ENCODE measurements around the gene SLC22A5. TPM values are rescaled to one million over a fixed set of nuclear protein-coding genes. Genes with fewer than 3 reads are reported as not detected.
A peak's percentile ranks its signal among the peaks of the same experiment; 100 is the strongest.

The SLC22A5 gene
- total and polyA plus RNA-seq, 10 of the 15 experiments (the other 5 are each of a cell fraction or from before 2014, with no cell fraction given) = 1.1 to 4.4 (median 2.3) TPM

DNA sequence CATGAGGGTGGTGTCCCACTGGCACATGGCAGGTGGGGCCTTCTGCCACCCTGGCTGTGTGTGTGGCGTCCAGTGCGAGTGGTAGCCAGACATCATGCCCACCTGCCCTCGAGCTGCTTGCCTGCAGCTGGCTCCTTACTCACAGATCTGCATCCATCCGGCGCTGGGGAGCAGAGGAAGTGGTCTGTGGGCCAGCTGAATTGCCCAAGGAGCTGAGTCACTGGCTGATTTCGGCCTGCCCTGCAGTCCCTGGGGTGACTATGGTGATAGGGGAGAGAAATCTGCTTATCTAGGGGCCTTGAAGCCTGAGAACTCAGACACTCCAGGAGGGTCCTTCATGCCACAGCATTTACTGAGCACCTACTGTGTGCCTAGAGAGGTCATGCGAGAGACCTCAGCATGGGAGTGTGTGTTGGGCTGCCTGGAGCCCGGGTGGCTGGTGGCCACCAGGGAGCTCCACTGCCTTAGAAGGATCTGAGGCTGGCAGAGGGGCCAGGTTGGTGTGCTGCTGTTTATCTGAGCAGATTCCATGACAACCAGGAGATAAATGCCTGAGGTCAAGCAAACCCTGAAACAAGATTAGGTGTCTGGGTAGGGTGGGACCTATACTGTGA, 57.1 kb downstream of the SLC22A5 start (continued):
- TF ChIP-seq BCLAF1 (IDR thresholded peaks at IDR 0.05) = no peak
- TF ChIP-seq POU2F2 (IDR thresholded peaks at IDR 0.05; ENCODE audit: borderline replicate concordance, low read depth, low read length) = peak; percentile 70; the same call in 1 of the 3 replicates
- no peak for TF ChIP-seq PRDM15 (CRISPR knock-in tag; IDR thresholded peaks at IDR 0.05)
- TF ChIP-seq EED (IDR thresholded peaks at IDR 0.05; ENCODE audit: low read depth) = peak; percentile 87
- TF ChIP-seq POLR2AphosphoS2 (IDR thresholded peaks at IDR 0.05; ENCODE audit: low read depth, low read length) = 0 out of 2 replicates have a peak, but pooled peaks have one; percentile 55
- peak; percentile 33; the same call in 1 of the 2 replicates for TF ChIP-seq CREM (IDR thresholded peaks at IDR 0.05; ENCODE audit: low read depth)
- peak; percentile 61; the same call in 1 of the 2 replicates for TF ChIP-seq GATAD2B (conservative IDR thresholded peaks at IDR 0.05; ENCODE audit: low read depth)
- peak; percentile 34; the same call in 1 of the 2 replicates for TF ChIP-seq JUND (IDR thresholded peaks at IDR 0.05; ENCODE audit: low read depth, low read length)
- TF ChIP-seq SPI1 (IDR thresholded peaks at IDR 0.05; ENCODE audit: borderline replicate concordance, insufficient read depth, low read depth, low read length) = peak; percentile 75; the same call in 1 of the 2 replicates
- no peak; a peak in 1 of 4 replicates for TF ChIP-seq ETV6 (conservative IDR thresholded peaks at IDR 0.05 in 1 of 2, IDR thresholded peaks at IDR 0.05 in 1 of 2; ENCODE audit: borderline replicate concordance in 1 of 2, low read depth in 1 of 2)
- TF ChIP-seq CHD2 (IDR thresholded peaks at IDR 0.05; ENCODE audit: borderline replicate concordance, low read depth, low read length) = peak; percentile 53; the same call in 1 of the 2 replicates
- TF ChIP-seq FOXM1 (IDR thresholded peaks at IDR 0.05; ENCODE audit: low read depth, low read length) = no peak
- no peak for TF ChIP-seq ZNF384 (IDR thresholded peaks at IDR 0.05; ENCODE audit: borderline replicate concordance, low read depth, low read length)
- peak; percentile 5; the same call in 1 of the 2 replicates for TF ChIP-seq YY1 (IDR thresholded peaks at IDR 0.05; ENCODE audit: low read depth, low read length)
- TF ChIP-seq HDAC2 (IDR thresholded peaks at IDR 0.05) = no peak
- TF ChIP-seq ATF7 (IDR thresholded peaks at IDR 0.05; ENCODE audit: low read depth) = peak; percentile 22; the same call in 1 of the 2 replicates
- TF ChIP-seq E4F1 (IDR thresholded peaks at IDR 0.05; ENCODE audit: borderline replicate concordance, partially characterized antibody) = no peak
- TF ChIP-seq, protein P1, sequence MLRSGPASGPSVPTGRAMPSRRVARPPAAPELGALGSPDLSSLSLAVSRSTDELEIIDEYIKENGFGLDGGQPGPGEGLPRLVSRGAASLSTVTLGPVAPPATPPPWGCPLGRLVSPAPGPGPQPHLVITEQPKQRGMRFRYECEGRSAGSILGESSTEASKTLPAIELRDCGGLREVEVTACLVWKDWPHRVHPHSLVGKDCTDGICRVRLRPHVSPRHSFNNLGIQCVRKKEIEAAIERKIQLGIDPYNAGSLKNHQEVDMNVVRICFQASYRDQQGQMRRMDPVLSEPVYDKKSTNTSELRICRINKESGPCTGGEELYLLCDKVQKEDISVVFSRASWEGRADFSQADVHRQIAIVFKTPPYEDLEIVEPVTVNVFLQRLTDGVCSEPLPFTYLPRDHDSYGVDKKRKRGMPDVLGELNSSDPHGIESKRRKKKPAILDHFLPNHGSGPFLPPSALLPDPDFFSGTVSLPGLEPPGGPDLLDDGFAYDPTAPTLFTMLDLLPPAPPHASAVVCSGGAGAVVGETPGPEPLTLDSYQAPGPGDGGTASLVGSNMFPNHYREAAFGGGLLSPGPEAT (IDR thresholded peaks at IDR 0.05; ENCODE audit: low read depth) = no peak; the same call in none of the 2 replicates

Measured in GM12878 (cell line).